Measurements from ENCODE around the gene ZC3HAV1L.
"Not testable (repeated sequence)": the region's sequence is repeated elsewhere in the genome, so short reads cannot be mapped to it uniquely, and the experiment has no call there.

The ZC3HAV1L gene

GRCh38 chr7:139011373-139011772 lies 24.5 kb downstream of the ZC3HAV1L start:
- FAIRE-seq, result no peak

- FAIRE-seq, result no peak
Measured at GRCh38 chr7:139004321-139005090, 31.3 kb downstream of the ZC3HAV1L start.

DNA sequence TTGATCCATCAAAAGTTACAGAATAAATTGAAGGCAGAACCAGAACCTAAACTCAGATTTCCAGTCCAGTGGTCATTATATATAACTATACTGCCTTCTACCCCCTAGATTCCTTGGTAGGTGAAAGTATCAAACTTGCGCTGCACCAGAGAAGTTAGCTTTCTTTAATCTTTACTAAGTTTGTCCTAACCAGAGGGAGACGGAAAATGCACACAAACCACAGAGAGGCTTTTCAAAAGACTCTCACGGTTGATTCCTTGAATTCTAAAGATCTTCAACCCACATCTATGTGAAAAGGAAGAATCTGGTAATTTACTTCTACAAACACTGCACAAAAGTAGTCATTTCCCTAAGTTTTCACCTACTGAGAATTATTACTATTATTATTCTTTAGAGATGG lies 36.4 kb downstream of the ZC3HAV1L start:
- FAIRE-seq, result no peak

DNA sequence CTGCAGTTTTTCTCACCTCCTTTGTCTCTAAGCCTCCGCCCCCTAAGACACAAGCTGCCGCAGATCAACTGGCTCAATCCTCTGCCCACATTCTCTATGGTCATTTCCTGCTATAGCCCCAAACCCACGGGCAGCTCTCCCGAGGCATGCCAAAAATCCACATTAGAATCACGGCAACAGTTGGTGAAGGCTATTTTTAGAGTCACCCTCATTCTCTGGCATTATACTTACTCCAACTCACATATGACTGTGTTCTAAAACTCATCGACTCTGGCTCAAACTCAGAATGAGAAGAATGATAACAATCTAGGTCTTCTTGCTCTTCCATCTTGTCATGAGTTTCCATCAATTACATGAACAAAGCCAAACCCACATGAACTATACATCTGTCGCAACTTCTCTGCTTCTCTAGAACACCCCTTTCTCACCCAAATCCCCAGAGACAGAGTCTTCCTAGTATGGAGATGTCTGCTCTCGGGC lies 43.8 kb downstream of the ZC3HAV1L start:
- no peak for FAIRE-seq

DNA sequence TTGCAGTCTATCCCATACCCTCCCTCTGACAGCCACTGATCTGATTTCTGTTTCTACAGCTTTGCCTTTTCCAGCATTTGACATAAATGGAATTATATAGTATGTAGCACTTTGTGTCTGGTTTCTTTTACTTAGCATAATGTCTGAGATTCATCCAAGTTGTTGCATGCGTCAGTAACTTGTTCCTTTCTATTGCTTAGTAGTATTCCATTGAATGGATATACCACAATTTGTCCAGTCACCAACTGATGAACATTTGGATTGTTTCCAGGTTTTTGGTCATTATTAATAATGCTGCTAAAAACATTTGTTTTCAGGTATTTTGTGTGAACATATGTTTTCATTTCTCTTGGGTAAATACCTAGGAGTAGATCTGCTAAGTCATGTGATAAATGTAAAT lies 48.2 kb downstream of the ZC3HAV1L start:
- no peak for FAIRE-seq

- no peak for FAIRE-seq
Measured at GRCh38 chr7:138982204-138982623, 53.6 kb downstream of the ZC3HAV1L start.

- FAIRE-seq, result no peak
Measured at GRCh38 chr7:138981332-138982203, 54.3 kb downstream of the ZC3HAV1L start, which contains the start of gene KIAA1549. Gene KIAA1549 (minus strand): TSS chr7:138981389. CDS start chr7:138981269, 120 bp downstream.

DNA sequence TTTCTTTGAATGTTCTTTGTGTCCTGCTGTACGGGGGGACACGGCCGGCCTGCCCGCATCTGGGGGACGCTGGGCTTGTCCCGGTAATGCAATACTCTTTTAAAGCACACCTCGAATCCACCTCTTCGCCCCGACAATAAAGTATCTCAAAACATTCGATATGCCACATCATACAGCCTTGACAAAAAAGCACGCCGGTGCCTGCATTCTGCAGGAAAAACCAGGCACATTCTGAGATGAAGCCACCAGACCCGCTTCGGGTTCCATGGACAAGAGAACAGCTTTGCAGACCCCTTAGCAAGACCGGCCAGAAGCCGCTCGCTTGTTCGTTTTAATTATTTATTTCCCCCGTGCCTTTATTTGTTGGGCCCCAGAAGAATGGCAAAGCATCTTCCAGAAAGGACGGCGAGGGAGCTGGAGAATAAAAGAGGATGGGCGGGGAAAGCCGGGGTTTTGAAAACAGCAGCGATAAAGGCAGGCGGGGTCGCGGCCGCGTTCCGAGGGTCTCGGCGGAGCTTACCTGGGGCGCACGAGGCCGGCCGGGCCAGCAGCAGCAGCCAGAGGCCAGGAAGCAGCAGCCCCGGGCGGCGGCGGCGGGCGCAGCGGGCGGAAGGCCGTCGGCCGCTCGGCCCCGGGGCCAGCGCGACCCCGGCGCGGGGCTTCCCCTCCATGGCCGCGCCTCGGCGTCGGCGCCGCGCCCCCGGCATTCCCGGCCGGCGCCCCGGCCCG lies 55.1 kb downstream of the ZC3HAV1L start:
- no peak for FAIRE-seq

GRCh38 chr7:138979988-138980562 lies 55.8 kb downstream of the ZC3HAV1L start:
- no peak for FAIRE-seq

- no peak for FAIRE-seq
Measured at GRCh38 chr7:138979226-138979979, 56.4 kb downstream of the ZC3HAV1L start.

- FAIRE-seq, result no peak
Measured at GRCh38 chr7:138978541-138979184, 57.2 kb downstream of the ZC3HAV1L start.

- FAIRE-seq, result not testable (repeated sequence)
Measured at GRCh38 chr7:138976161-138976560, 59.7 kb downstream of the ZC3HAV1L start.
